Body of pancreas (tissue), 4 donors: Measurements from ENCODE around the gene DNER. TPM values are rescaled to one million over a fixed set of nuclear protein-coding genes. Genes with fewer than 3 reads are reported as not detected.

Experiments
- ATAC-seq: fragments of 150-250 bp; one replicate; pipeline ENCODE4 v1.9.1; 2016
- DNase-seq, 4 donors: peaks; one replicate each; pipeline ENCODE4 v3.0.0-alpha.2; 2019
- H3K27ac ChIP-seq, 4 donors: fragments of 200-600 bp; sonication (generic); 1 replicate in 3 of 4; 2 replicates in 1 of 4; pipeline versions ENCODE4 v1.5.1 to v1.6.1; 2016 to 2019; ENCODE audit warnings: mild to moderate bottlenecking in 1 of 4, mixed read lengths in 1 of 4, moderate library complexity in 1 of 4
- H3K27me3 ChIP-seq, 2 donors: fragments of 200-600 bp; sonication (generic); one replicate each; pipeline ENCODE4 v1.6.0; 2016; ENCODE audit warnings: mild to moderate bottlenecking in 1 of 2
- H3K36me3 ChIP-seq, 2 donors: fragments of 200-600 bp; sonication (generic); replicated peaks in 1 of 2; 2 replicates each; pipeline ENCODE4 v1.5.1; 2016; ENCODE audit warnings: low read depth in 2 of 2; ENCODE audit not compliant: insufficient read depth in 1 of 2
- H3K4me1 ChIP-seq: fragments of 200-600 bp; sonication (generic); one replicate; pipeline ENCODE4 v1.6.0; 2016
- H3K4me3 ChIP-seq, 2 donors: fragments of 200-600 bp; sonication (generic); 1 replicate in 1 of 2; 2 replicates in 1 of 2; pipeline ENCODE4 v1.5.1; 2016 to 2019
- H3K9me3 ChIP-seq, 3 donors: fragments of 200-600 bp; sonication (generic); 1 replicate in 2 of 3; 2 replicates in 1 of 3; pipeline ENCODE4 v1.5.1; 2016
- POLR2A ChIP-seq, 3 donors: fragments of 450-650 bp; IDR thresholded peaks; one replicate each; pipeline ENCODE4 v1.6.1; 2016; ENCODE audit warnings: antibody characterized with exemption in 3 of 3, mild to moderate bottlenecking in 2 of 3
- WGBS, 2 donors: methylation state at CpG; one replicate each; pipeline ENCODE4 v1.1.5; 2017; 5-methylcytosine and 5-hydroxymethylcytosine counted together
- intact Hi-C: fragments of 100-400 bp; cut with DNase I; formaldehyde crosslinking; loops from one replicate; pipeline ENCODE4 v1.15.1; 2023
- total RNA-seq, 2 donors: library from RNA; depleted of rRNA; stranded (reverse); fragments of >200 nt; gene quantifications; one replicate each; pipeline ENCODE4 v1.1.0, GENCODE V29; 2016
- TF ChIP-seq, protein P1 (sequence below), 7 experiments: fragments of 450-650 bp in 4 of 7; fragments of 200-600 bp in 3 of 7; sonication (generic) in 3 of 7; IDR thresholded peaks; one replicate each; pipeline ENCODE4 v1.5.1; 2016 to 2019; ENCODE audit warnings: antibody characterized with exemption in 7 of 7

The DNER gene
- total RNA-seq, 2 donors from 2014 or later: 0.78 to 1.3 TPM

DNA sequence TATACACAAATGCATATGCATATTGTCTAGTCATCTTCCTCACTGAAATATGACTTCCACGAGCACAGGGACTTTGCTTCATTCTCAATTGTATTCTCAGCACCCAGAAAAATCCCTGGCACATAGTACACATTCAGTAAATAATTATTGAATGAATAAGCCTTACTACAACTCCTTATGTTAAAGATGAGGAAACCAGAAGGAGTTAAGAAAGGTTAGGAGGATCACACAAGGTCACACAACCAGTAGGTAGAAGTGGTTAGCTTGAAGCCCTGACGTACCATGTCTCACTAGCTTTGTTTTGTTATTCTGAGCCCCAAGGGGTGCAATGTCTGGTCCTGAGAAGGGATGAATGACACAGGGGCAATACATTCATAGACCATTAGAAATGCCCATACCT lies 222.3 kb downstream of the DNER start:
- intact Hi-C loops: no loop called here
- DNase-seq: no peak
- H3K27ac ChIP-seq: no peak overlapping the region
- no peak for ATAC-seq
- H3K4me3 ChIP-seq: no peak overlapping the region
- no peaks in the 10 kb centered on the region for H3K36me3 ChIP-seq
- TF ChIP-seq POLR2A (IDR thresholded peaks at IDR 0.05): no peak
- TF ChIP-seq, protein P1, sequence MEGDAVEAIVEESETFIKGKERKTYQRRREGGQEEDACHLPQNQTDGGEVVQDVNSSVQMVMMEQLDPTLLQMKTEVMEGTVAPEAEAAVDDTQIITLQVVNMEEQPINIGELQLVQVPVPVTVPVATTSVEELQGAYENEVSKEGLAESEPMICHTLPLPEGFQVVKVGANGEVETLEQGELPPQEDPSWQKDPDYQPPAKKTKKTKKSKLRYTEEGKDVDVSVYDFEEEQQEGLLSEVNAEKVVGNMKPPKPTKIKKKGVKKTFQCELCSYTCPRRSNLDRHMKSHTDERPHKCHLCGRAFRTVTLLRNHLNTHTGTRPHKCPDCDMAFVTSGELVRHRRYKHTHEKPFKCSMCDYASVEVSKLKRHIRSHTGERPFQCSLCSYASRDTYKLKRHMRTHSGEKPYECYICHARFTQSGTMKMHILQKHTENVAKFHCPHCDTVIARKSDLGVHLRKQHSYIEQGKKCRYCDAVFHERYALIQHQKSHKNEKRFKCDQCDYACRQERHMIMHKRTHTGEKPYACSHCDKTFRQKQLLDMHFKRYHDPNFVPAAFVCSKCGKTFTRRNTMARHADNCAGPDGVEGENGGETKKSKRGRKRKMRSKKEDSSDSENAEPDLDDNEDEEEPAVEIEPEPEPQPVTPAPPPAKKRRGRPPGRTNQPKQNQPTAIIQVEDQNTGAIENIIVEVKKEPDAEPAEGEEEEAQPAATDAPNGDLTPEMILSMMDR (IDR thresholded peaks at IDR 0.05): no peak
- H3K27me3 ChIP-seq: no peaks in the 10 kb centered on the region
- H3K4me1 ChIP-seq: no peaks in the 10 kb centered on the region
- WGBS, 2 donors: 41 to 57% methylated on average over 2 of the region's 2 CpGs
- no peaks in the 10 kb centered on the region for H3K9me3 ChIP-seq

DNA sequence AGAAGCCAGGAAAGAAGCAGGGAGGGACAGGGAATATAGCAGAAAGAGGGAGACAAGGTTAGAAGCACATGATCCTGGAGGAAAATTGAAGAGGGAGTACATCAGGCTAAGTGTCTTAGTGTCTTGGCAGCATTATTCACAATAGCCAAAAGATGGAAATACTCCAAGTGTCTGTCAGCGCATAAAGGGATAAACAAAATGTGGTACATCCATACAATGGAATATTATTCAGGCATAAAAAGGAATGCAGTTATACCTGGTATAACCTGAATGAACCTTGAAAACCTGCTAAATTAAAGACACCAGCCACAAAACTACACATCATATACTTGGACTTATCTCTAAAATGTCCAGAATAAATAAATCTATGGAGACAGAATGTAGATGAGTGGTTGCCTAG lies 224.2 kb downstream of the DNER start:
- Histone ChIP-seq H3K4me3 (no peak overlapping the region), H3K27me3 (no peaks in the 10 kb centered on the region), H3K4me1 (no peaks in the 10 kb centered on the region), H3K27ac (no peak overlapping the region), H3K36me3 (no peaks in the 10 kb centered on the region), H3K9me3 (no peaks in the 10 kb centered on the region)
- no peak for TF ChIP-seq POLR2A (IDR thresholded peaks at IDR 0.05)
- TF ChIP-seq, protein P1 (IDR thresholded peaks at IDR 0.05): no peak
- WGBS, 2 donors: 84 to 91% methylated on average over 1 of the region's 1 CpG
- ATAC-seq (no peak), DNase-seq (no peak)
- intact Hi-C loops: no loop called here

DNA sequence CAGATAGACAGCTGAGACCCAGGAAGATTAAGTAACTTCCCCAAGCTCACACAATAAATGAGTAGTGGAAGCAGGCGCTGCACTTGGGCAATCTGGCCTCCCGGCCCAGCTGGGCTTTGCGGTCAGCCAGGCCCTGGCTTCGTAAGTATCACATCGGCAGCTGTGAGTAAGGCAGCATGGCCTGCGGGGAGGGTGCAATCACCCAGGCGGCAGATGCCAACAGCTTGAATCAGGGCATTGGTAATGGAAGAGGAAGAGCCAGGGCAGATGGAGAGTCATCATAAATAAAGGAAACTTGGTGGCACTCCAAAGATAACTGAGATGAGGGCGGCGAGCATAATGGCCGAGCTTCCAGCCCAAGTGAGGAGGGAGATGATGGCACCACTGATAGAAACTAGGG lies 225.3 kb downstream of the DNER start:
- no peaks in the 10 kb centered on the region for H3K27me3 ChIP-seq
- no peaks in the 10 kb centered on the region for H3K9me3 ChIP-seq
- H3K27ac ChIP-seq: no peak overlapping the region
- ATAC-seq: no peak
- no peaks in the 10 kb centered on the region for H3K4me1 ChIP-seq
- no peak overlapping the region for H3K4me3 ChIP-seq
- TF ChIP-seq, protein P1 (IDR thresholded peaks at IDR 0.05): no peak
- TF ChIP-seq POLR2A (IDR thresholded peaks at IDR 0.05): no peak
- DNase-seq: no peak
- intact Hi-C loops: no loop called here
- 78 to 88% methylated on average over 10 of the region's 10 CpGs for WGBS, 2 donors
- H3K36me3 ChIP-seq: no peaks in the 10 kb centered on the region

DNA sequence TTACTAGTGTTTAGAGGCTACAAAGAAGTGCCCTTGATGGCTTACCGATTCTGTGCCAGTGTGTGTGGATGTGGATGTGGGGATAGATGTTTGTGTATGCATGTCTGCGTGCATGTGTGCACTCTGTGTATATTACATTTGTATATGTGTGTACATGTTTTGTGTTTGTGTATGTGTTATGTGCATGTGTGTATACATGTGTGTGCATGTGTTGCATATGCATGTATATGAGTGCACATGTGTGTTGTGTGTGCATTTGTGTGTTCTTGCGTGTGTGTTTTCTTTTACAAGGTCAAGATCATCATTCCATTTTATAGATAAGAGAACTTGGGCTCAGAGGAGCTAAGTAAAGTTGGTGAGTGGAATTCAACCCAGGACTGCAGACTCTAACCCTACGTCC lies 226.1 kb downstream of the DNER start:
- TF ChIP-seq, protein P1 (IDR thresholded peaks at IDR 0.05): no peak
- no peak for TF ChIP-seq POLR2A (IDR thresholded peaks at IDR 0.05)
- no peaks in the 10 kb centered on the region for H3K9me3 ChIP-seq
- intact Hi-C loops: no loop called here
- H3K4me3 ChIP-seq: no peak overlapping the region
- H3K4me1 ChIP-seq: no peaks in the 10 kb centered on the region
- WGBS, 2 donors: 68 to 71% methylated on average over 4 of the region's 4 CpGs
- H3K27me3 ChIP-seq: no peaks in the 10 kb centered on the region
- no peak overlapping the region for H3K27ac ChIP-seq
- DNase-seq: no peak
- ATAC-seq: no peak
- no peaks in the 10 kb centered on the region for H3K36me3 ChIP-seq

DNA sequence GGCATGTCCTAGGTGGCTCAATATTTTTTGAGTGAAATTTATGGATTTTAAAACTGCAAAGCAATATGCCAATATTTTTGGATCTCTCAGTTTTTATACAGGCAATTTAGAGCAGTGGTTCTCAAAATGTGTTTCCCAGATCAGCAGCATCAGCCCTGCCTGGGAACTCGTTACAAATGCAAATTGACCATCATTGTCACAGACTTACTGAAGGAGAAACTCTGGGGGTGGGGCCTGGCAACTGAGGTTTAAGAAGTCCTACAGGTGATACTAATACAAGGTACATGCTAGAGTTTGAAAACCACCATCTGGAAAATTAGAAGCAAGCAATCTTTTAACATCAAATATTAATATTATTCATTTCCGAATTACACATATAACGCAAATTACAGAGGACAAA lies 227.7 kb downstream of the DNER start:
- WGBS, 2 donors: 61 to 67% methylated on average over 3 of the region's 3 CpGs
- no peaks in the 10 kb centered on the region for H3K36me3 ChIP-seq
- TF ChIP-seq POLR2A (IDR thresholded peaks at IDR 0.05): no peak
- TF ChIP-seq, protein P1 (IDR thresholded peaks at IDR 0.05): no peak
- H3K4me3 ChIP-seq: no peak overlapping the region
- DNase-seq: no peak
- intact Hi-C loops: no loop called here
- H3K27ac ChIP-seq: no peak overlapping the region
- no peak for ATAC-seq
- H3K4me1 ChIP-seq: no peaks in the 10 kb centered on the region
- H3K27me3 ChIP-seq: no peaks in the 10 kb centered on the region
- H3K9me3 ChIP-seq: no peaks in the 10 kb centered on the region
